Measurements from ENCODE around the gene CCN2. TPM values are rescaled to one million over a fixed set of nuclear protein-coding genes. Genes with fewer than 3 reads are reported as not detected.

The CCN2 gene
- total RNA-seq, 1 donor from 2014 or later, result 118 TPM

- no peaks in the 10 kb centered on the region for H3K36me3 ChIP-seq
- intact Hi-C loops (cut with DNase I), result loop anchor here (10.0 kb wide), 1 partner anchor 1947 kb away; no protein-coding TSS in a partner anchor
- TF ChIP-seq CTCF (IDR thresholded peaks at IDR 0.05) (no peak), POLR2AphosphoS5 (IDR thresholded peaks at IDR 0.05; ENCODE audit: insufficient read depth in 1 of 2, low read depth in 1 of 2) (no peak), POLR2A (IDR thresholded peaks at IDR 0.05) (no peak)
- peak overlapping the region; percentile 63 to 94 for H3K4me3 ChIP-seq
- peaks cover 14% of the 10 kb centered on the region for H3K4me1 ChIP-seq
- H3K27ac ChIP-seq, result peak overlapping the region; percentile 92
- no peak for DNase-seq (ENCODE audit: extremely low spot score in 2 of 2)
- no peaks in the 10 kb centered on the region for H3K27me3 ChIP-seq
- H3K9me3 ChIP-seq, result no peaks in the 10 kb centered on the region
Measured at GRCh38 chr6:131947986-131948661, 3.0 kb downstream of the CCN2 start.

DNA sequence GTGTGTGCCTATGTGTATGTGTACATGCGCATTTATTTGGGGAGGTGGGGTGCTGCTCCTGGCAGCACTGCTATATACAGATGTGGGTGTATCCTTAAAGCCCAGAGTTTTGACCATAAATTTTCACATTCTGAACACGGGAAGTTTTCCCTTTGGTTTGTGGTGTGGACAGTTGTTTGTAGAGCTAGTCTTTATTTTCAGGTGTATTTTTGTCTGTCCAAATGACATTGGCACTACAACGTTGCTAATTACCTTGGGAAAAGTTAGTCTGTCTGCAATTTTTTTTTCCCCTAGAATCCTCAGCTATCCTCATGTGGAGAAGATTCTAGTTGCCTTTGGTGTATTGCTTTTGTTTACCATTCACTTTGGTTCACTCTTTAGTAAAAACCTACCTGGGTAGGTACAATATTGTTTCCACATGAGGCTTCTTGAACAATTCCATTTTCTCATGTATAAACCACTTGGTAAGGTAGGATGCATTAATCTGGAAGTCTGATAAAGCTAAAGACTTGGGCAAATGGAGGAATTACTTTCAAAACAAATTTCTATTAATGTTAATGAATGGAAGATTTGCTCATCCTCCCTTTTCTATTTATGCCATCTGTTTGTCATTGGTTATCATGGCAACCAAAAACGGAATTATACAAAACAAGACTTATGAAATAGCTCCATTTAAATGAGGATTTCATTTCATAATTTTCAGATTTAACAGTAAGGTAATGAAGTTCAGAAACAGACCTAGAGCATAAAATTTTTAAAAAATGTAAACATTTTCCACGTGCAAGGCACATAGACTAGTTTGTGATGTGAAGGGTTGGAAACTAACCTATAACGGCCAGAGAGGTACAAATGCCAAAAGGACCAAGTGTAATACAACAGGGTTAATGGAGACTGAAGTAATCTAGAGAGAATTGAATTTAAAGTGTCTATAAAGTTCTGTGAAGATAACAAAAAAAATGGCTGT is 3.9 kb downstream of the CCN2 start:
- Histone ChIP-seq H3K36me3 (no peaks in the 10 kb centered on the region), H3K27me3 (no peaks in the 10 kb centered on the region), H3K9me3 (no peaks in the 10 kb centered on the region), H3K27ac (peak overlapping the region; percentile 92), H3K4me1 (peaks cover 13% of the 10 kb centered on the region), H3K4me3 (peak overlapping the region in 1 of 2 donors; percentile 63)
- DNase-seq (ENCODE audit: extremely low spot score in 2 of 2), result no peak
- intact Hi-C loops (cut with DNase I), result loop anchor here (10.0 kb wide), 1 partner anchor 1948 kb away; no protein-coding TSS in a partner anchor
- no peak for TF ChIP-seq CTCF (IDR thresholded peaks at IDR 0.05)
- TF ChIP-seq POLR2A (IDR thresholded peaks at IDR 0.05), result no peak
- TF ChIP-seq POLR2AphosphoS5 (IDR thresholded peaks at IDR 0.05; ENCODE audit: insufficient read depth in 1 of 2, low read depth in 1 of 2), result no peak

DNA sequence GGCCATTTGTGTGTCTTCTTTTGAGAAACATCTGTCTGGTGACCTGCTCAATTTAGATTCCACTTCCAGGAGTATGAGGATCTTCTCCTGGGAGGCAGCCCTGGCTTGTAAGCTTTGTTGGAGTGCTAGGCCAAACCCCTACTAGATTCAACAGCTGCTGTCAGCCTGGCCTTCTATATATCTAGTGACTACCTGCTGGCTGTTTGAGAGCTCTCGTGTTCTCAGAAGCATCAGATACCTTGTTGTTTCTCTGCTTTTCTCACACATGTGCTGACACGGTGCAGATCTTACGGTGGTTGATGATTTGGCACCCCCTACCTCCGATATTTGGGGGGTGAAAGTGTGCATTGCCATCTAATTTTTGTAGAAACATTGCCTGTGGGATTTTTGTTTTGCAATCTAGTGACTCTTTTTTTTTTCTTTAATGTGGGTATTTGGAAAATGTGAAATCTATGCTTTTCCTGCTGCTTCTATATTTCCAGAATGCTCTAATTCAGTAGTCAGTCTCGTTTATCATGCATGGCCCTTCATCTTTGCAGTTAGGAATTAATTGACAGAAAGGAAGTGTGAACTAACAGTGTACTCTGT is 4.7 kb downstream of the CCN2 start:
- intact Hi-C loops (cut with DNase I), result loop anchor here (10.0 kb wide), 1 partner anchor 1948 kb away; no protein-coding TSS in a partner anchor
- peak overlapping the region; percentile 4 for H3K27ac ChIP-seq
- TF ChIP-seq POLR2A (IDR thresholded peaks at IDR 0.05) (no peak), CTCF (IDR thresholded peaks at IDR 0.05) (no peak), POLR2AphosphoS5 (IDR thresholded peaks at IDR 0.05; ENCODE audit: insufficient read depth in 1 of 2, low read depth in 1 of 2) (no peak)
- H3K9me3 ChIP-seq, result no peaks in the 10 kb centered on the region
- peaks cover 5% of the 10 kb centered on the region for H3K4me1 ChIP-seq
- no peak overlapping the region for H3K4me3 ChIP-seq
- H3K27me3 ChIP-seq, result no peaks in the 10 kb centered on the region
- no peaks in the 10 kb centered on the region for H3K36me3 ChIP-seq
- no peak for DNase-seq (ENCODE audit: extremely low spot score in 2 of 2)

DNA sequence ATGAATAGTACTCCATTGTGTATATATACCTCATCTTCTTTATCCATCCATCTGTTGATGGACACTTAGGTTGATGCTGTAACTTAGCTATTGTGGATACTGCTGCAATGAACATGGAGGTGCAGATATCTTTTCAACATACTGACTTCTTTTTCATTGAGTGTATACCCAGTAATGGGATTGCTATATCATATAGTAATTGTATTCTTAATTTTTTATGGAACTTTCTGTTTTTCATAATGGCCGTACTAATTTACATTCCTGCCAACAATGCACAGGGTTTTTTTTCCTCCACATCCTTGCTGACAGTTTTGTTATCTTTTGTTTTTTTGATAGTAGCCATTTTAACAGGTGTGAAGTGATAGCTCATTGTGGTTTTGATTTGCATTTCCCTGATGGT is 5.2 kb downstream of the CCN2 start:
- TF ChIP-seq POLR2A (IDR thresholded peaks at IDR 0.05) (no peak), POLR2AphosphoS5 (IDR thresholded peaks at IDR 0.05; ENCODE audit: insufficient read depth in 1 of 2, low read depth in 1 of 2) (no peak), CTCF (IDR thresholded peaks at IDR 0.05) (no peak)
- no peak overlapping the region for H3K4me3 ChIP-seq
- no peak for DNase-seq (ENCODE audit: extremely low spot score in 2 of 2)
- H3K27me3 ChIP-seq, result no peaks in the 10 kb centered on the region
- H3K4me1 ChIP-seq, result peaks cover 4% of the 10 kb centered on the region
- H3K36me3 ChIP-seq, result no peaks in the 10 kb centered on the region
- no peaks in the 10 kb centered on the region for H3K9me3 ChIP-seq
- intact Hi-C loops (cut with DNase I), result loop anchor here (10.0 kb wide), 1 partner anchor 1949 kb away; no protein-coding TSS in a partner anchor
- H3K27ac ChIP-seq, result no peak overlapping the region

Measured in vagina (tissue), 2 donors.